NCI-H2227 (cell line): ENCODE measurements around the gene MSRB2.
"Not testable (repeated sequence)": the region's sequence is repeated elsewhere in the genome, so short reads cannot be mapped to it uniquely, and the experiment has no call there.

Experiments used
- DNase-seq: peaks from one replicate; lab custom pipeline; 2025; ENCODE audit not compliant: unreplicated experiment; lab: John Stamatoyannopoulos, UW

MSRB2 gene

DNA sequence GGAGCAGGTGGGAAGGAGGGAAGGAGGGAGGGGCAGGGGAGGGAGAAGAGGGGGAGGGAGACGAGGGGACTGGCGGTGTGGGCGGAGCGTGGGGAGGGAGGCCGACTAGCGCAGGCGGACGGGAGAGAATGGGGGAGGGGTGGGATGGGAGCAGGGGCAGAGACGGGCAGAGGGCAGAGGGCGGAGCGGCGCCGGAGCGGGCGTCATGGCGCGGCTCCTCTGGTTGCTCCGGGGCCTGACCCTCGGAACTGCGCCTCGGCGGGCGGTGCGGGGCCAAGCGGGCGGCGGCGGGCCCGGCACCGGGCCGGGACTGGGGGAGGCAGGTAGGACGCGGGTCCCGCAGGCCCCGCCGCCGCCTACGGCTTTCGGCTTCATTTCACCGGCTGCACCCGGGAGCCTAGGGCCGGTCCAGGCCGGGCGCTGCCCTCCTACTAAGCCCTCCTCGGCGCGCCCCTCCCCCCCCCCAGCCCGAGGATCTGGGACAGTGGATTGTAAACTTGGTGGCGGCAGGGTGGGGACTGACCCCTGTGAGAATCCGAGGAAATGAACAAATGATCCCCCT lies at the start of gene MSRB2:
TSS of gene MSRB2 (plus strand) at position 176 of the 562 bp plus-strand sequence. CDS start at position 206, 30 bp downstream.
- peak; percentile 87 for DNase-seq

- no peak for DNase-seq
These were observed 49.4 kb upstream of the MSRB2 start for GRCh38 chr10:23046027-23046426.

DNA sequence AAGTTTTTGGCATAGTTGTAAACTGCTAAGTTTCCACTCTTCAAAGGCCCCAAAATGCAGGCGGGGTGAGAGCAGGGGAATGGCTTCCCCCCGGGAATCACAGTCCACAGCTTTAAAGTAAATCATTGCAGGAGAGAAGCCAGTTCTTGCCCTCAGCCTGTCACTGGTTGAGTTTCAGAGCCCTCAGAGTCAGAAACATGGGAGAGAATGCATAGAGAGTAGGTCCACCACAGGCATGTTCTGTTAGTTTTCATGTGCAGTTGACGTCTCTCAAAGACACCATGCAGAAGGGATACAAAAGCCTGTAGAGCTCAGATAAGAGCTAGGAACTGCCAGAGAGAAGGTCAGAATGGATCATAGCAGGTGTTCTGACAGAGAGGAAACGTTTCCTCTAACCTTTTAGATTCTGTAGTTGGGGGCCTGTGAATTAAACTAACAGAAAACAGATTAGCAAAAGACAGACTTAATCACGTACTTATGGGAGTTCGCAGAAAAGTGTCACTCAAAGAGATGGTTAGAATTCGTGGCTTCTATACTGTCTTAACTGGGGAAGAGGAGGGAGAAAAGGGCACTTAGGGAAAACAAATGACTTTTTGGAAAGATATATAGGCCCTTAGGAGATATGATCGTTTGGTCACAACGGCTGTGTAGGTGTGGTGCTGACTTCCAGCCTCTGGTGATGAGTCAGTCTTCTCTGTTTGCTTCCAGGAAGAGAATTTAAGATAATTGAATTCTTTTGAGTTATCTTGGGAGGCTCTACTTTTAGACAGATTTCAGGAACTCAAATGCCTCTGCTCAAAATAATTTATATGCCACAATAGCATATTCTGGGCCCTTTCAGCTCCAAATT lies 48.0 kb upstream of the MSRB2 start:
- DNase-seq, result no peak

GRCh38 chr10:23048191-23048590 lies 47.2 kb upstream of the MSRB2 start:
- DNase-seq, result no peak

DNA sequence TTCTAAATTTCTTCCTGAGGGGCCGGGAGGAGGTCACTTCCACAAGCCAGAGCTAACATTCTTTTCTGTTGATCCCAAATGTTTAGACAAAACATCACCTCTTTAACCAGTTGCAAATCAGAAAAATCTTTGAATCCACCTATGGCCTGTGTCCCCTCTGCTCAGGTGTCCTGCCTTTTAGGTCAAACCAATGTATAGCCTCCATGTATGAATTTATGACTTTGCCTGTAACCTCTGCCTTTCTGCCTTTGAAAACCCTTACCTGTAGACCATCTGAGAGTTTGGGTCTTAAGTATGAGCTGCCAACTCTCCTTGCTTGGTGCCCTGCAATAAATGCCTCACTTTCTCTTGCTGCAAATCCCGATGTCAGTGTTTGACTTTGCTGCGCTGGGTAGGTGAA lies 44.1 kb upstream of the MSRB2 start:
- DNase-seq, result no peak

- DNase-seq, result no peak
These were observed 43.5 kb upstream of the MSRB2 start for GRCh38 chr10:23051855-23052331.

- DNase-seq, result peak; percentile 7
These were observed 42.3 kb upstream of the MSRB2 start for GRCh38 chr10:23053036-23053435.

- DNase-seq, result no peak
These were observed 39.8 kb upstream of the MSRB2 start for GRCh38 chr10:23055424-23056185.

GRCh38 chr10:23056186-23056579 lies 39.2 kb upstream of the MSRB2 start:
- DNase-seq, result no peak

DNA sequence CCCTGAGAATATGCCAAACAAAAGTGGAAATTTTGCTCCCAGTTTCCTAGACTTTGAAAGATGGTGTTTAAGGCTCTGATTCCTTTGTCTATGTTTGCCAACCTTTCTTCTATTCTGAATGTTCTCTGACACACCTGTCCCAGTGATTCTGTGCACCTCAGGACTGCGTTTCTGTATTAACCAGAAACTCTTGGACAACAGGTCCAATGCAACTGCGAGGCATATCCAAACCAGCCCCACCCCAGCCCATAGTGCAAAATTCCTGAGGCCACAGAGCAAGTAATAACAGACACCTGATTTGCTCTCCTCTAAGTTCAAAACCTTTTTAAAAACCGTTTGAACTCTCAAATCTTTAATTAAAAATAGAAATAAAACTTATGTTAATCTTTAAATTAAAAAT lies 37.0 kb upstream of the MSRB2 start:
- DNase-seq, result no peak

DNA sequence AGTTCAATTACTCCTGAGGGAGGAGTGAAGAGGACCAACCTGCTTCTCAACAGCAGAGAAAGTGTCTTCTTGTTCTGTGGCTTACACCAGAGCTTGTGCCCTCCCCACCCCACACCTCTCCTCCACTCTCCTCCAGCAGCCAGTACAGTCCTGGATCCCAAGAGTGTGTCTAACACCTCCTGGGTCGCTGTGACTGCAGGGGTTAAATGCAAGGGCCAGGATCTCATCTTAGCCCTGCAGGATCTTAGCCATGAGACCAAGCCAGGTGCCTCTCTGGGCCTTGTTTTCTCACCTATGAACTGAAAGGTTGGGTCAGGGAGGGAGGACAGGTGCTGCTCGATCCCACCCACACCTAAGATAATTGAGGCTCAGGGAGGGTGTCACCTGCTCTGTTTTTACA lies 34.5 kb upstream of the MSRB2 start:
- DNase-seq, result no peak

DNA sequence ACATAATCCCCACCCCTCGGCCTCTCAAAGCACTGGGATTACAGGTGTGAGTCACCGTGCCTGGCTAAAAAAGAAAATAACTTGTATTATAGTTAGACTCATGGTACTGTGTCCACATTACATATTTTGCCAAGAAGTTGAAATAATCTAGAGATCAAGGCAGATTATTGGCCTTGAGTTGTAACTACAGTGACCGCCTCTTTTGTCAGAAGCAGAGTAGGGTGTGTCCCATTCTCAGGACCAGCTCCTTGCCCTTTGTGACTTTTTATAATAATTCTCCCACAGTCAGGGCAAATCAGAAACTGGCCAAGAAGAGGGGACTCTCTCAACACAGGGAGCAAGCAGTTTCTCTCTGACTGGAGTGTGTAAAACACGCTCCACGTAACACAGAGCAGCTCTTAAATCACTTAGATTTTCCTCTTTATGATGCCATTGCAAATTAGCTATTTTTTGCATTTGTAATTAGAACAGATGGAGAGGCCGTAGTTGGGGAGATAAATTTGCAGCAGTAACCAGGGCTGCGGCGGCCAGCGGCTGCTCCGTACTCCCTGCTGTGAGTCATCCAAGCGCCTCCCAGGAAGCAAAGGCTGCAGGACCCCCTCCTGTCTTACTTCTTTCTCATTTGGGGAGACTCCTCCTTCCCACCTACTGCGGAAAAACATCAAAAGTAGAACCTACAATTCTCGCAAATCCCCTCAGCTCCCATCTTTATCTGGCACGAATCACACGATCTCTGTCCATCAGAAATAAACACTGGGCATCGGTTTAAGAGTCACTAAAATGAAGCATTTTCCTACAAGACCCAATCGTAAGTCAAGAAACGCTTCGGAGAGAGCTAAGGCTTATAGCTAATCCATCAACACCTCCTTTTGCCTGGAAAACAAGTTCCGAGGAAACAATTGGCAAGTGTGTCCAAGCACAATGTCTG lies 32.1 kb upstream of the MSRB2 start:
- no peak for DNase-seq

DNA sequence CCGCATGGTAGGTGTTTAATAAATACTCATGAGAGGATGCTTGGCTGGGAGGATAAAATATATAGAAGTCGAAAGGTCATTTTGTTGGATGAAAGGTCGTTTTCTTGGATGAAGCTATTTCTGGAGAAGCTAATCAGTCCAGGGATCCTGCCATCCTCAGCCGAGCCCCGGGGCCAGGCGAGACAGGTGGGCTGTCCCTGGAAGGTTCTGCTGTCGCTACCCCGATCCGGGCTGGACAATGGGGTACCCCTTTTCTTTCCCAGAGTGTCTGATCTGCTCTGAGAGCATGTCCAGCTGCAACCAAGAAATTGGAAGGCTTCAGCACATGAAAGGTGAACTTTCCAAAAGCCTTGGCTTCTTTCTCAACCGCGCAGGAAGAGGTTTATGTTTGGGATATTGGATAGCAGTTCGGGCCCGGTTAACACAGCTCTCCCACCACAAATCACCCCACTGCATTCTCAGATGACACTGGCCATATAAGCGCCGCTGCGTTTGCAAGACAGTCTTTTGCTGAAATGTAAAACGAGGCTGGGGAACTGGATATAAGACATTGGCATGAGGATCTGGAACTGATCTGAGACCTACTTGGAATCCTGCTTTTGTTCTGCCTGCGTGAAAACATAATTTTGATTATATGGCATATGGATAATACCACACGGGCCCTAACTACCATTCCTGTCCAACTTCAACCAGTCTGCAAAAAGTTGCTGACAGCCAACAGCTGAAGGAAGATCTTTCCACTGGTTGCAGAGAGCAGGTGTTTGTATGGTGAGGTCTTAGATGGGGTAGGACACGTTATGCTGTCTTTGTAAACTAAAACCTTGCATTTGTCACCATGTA lies 31.2 kb upstream of the MSRB2 start:
- no peak for DNase-seq

- not testable (repeated sequence) for DNase-seq
These were observed 30.6 kb upstream of the MSRB2 start for GRCh38 chr10:23064813-23065114.

DNA sequence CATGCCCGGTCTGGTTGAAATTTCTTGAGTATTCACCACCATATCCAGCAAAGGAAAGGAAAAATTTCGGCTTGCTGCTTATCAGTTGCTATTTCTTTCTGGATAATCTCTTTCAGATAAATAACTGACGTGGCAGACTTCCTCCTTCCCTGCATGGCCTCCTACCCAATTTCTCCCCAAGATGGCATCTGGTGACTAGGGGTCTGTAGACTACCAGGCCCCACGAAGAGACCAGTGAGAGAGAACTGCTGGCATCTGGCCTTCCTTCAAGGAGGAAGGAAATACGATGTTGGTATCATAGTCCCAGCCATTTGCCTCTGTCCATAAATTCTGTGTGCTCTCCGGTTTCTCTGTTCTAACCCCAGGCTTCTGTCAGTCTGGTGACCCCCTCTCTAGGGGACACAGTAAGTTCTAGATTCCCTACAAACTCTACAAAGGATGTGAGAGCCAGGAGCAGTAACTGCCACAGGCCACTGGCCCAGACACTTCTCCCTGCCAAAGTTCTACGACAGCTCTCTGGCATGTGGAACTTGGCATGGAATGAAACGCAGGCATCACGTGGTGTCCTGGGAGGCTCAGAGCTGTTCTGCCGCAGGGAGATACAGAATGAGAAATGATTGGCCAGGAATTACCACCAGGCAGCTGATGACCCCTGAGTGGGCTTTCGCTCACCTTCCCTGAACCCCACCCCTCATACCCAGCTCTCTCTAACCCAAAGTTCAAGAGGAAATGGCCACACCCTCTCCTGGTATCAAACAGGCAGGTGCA lies 30.0 kb upstream of the MSRB2 start:
- DNase-seq, result no peak

- no peak for DNase-seq
These were observed 28.0 kb upstream of the MSRB2 start for GRCh38 chr10:23067337-23067736.

GRCh38 chr10:23067939-23068775 lies 27.2 kb upstream of the MSRB2 start:
- DNase-seq, result peak; percentile 72
